Loucy (cell line): ENCODE data around the gene FHIT.

Source experiments
- H2AFZ ChIP-seq: fragments of 200-600 bp; sonication (generic); 2 replicates; pipeline ENCODE4 v1.6.0; 2016; ENCODE audit warnings: antibody characterized with exemption, mild to moderate bottlenecking, low read length, moderate library complexity
- H3F3A ChIP-seq: fragments of 200-600 bp; 2 replicates; pipeline ENCODE4 v1.6.0; 2016; ENCODE audit warnings: antibody characterized with exemption, low read depth, mild to moderate bottlenecking
- H3K27me3 ChIP-seq: fragments of 200-600 bp; sonication (generic); 2 replicates; pipeline ENCODE4 v1.6.1; 2014; ENCODE audit warnings: low read length, mild to moderate bottlenecking; ENCODE audit not compliant: insufficient read depth, poor library complexity, severe bottlenecking
- H3K36me3 ChIP-seq: fragments of 200-600 bp; sonication (generic); 2 replicates; pipeline ENCODE4 v1.6.1; 2016; ENCODE audit warnings: low read length; ENCODE audit not compliant: insufficient read depth
- H3K4me1 ChIP-seq: fragments of 200-600 bp; sonication (generic); 2 replicates; pipeline ENCODE4 v1.5.1; 2014; ENCODE audit warnings: low read length, mild to moderate bottlenecking; ENCODE audit not compliant: insufficient read depth, poor library complexity, severe bottlenecking
- H3K4me2 ChIP-seq: fragments of 200-600 bp; sonication (generic); 2 replicates; pipeline ENCODE4 v1.6.0; 2014; ENCODE audit warnings: antibody characterized with exemption, low read length, low read depth, mild to moderate bottlenecking; ENCODE audit not compliant: poor library complexity, severe bottlenecking
- H3K4me3 ChIP-seq: fragments of 200-600 bp; sonication (generic); 2 replicates; pipeline ENCODE4 v1.5.1; 2014; ENCODE audit warnings: low read length, mild to moderate bottlenecking, mixed read lengths; ENCODE audit not compliant: poor library complexity, severe bottlenecking
- H3K79me2 ChIP-seq: fragments of 200-600 bp; sonication (generic); 2 replicates; pipeline ENCODE4 v1.6.1; 2014; ENCODE audit warnings: low read length; ENCODE audit not compliant: insufficient read depth
- H3K9ac ChIP-seq: fragments of 200-600 bp; sonication (generic); 2 replicates; pipeline ENCODE4 v1.6.0; 2014; ENCODE audit warnings: mild to moderate bottlenecking, low read depth, low read length, moderate library complexity; ENCODE audit not compliant: poor library complexity, severe bottlenecking
- H3K9me2 ChIP-seq: fragments of 200-600 bp; sonication (generic); replicated peaks from 2 replicates; pipeline ENCODE4 v1.6.1; 2016; ENCODE audit warnings: low read depth, low read length, mixed read lengths
- H3K9me3 ChIP-seq: fragments of 200-600 bp; sonication (generic); 2 replicates; pipeline ENCODE4 v1.6.1; 2014; ENCODE audit warnings: mild to moderate bottlenecking, antibody characterized with exemption, low read length, low read depth; ENCODE audit not compliant: insufficient read depth
- H4K20me1 ChIP-seq: fragments of 200-600 bp; sonication (generic); 2 replicates; pipeline ENCODE4 v1.6.0; 2014; ENCODE audit warnings: antibody characterized with exemption, low read length, mild to moderate bottlenecking; ENCODE audit not compliant: insufficient read depth, poor library complexity, severe bottlenecking
- CTCF ChIP-seq: fragments of 200-600 bp; sonication (generic); conservative IDR thresholded peaks from 2 replicates; pipeline ENCODE4 v1.5.1; 2014; ENCODE audit warnings: mild to moderate bottlenecking, antibody characterized with exemption, low read length
- EZH2phosphoT487 ChIP-seq: fragments of 200-600 bp; IDR thresholded peaks from 2 replicates; pipeline ENCODE4 v1.6.1; 2018; ENCODE audit warnings: antibody characterized with exemption, mild to moderate bottlenecking, moderate library complexity, borderline replicate concordance

FHIT gene

GRCh38 chr3:59994732-59995304, 1256.4 kb downstream of the FHIT start:
- H3K4me3 ChIP-seq = no peak overlapping the region
- H3K27me3 ChIP-seq = no peaks in the 10 kb centered on the region
- H4K20me1 ChIP-seq = no peaks in the 10 kb centered on the region
- H3K79me2 ChIP-seq = no peaks in the 10 kb centered on the region
- no peaks in the 10 kb centered on the region for H3F3A ChIP-seq
- no peak for TF ChIP-seq CTCF
- no peak for TF ChIP-seq EZH2phosphoT487
- H3K9ac ChIP-seq = no peak overlapping the region
- H3K9me2 ChIP-seq = no peaks in the 10 kb centered on the region
- H2AFZ ChIP-seq = no peak overlapping the region
- no peak overlapping the region for H3K4me2 ChIP-seq
- no peaks in the 10 kb centered on the region for H3K36me3 ChIP-seq
- no peaks in the 10 kb centered on the region for H3K9me3 ChIP-seq
- H3K4me1 ChIP-seq = no peaks in the 10 kb centered on the region

- no peaks in the 10 kb centered on the region for H3K36me3 ChIP-seq
- H3K4me2 ChIP-seq = no peak overlapping the region
- H3K27me3 ChIP-seq = no peaks in the 10 kb centered on the region
- H3K9ac ChIP-seq = no peak overlapping the region
- H3K79me2 ChIP-seq = no peaks in the 10 kb centered on the region
- no peaks in the 10 kb centered on the region for H3K9me2 ChIP-seq
- no peaks in the 10 kb centered on the region for H4K20me1 ChIP-seq
- TF ChIP-seq CTCF (no peak), EZH2phosphoT487 (no peak)
- no peaks in the 10 kb centered on the region for H3F3A ChIP-seq
- H3K4me1 ChIP-seq = no peaks in the 10 kb centered on the region
- no peak overlapping the region for H2AFZ ChIP-seq
- H3K9me3 ChIP-seq = no peaks in the 10 kb centered on the region
- no peak overlapping the region for H3K4me3 ChIP-seq
These were observed 1258.7 kb downstream of the FHIT start for GRCh38 chr3:59992578-59992977.

- no peak overlapping the region for H3K4me2 ChIP-seq
- H2AFZ ChIP-seq = no peak overlapping the region
- H3K9me3 ChIP-seq = no peaks in the 10 kb centered on the region
- no peaks in the 10 kb centered on the region for H3K79me2 ChIP-seq
- H3K27me3 ChIP-seq = no peaks in the 10 kb centered on the region
- no peaks in the 10 kb centered on the region for H3K9me2 ChIP-seq
- no peak overlapping the region for H3K4me3 ChIP-seq
- H4K20me1 ChIP-seq = no peaks in the 10 kb centered on the region
- TF ChIP-seq EZH2phosphoT487 (no peak), CTCF (no peak)
- H3K9ac ChIP-seq = no peak overlapping the region
- H3F3A ChIP-seq = no peaks in the 10 kb centered on the region
- H3K36me3 ChIP-seq = no peaks in the 10 kb centered on the region
- H3K4me1 ChIP-seq = no peaks in the 10 kb centered on the region
These were observed 1260.3 kb downstream of the FHIT start for GRCh38 chr3:59990915-59991314.
